ENCODE results near the gene PUS1. TPM values are rescaled to one million over a fixed set of nuclear protein-coding genes. Genes with fewer than 3 reads are reported as not detected.

Gene PUS1
- total and polyA plus RNA-seq, 2 of the 4 experiments (the other 2 are of a cell fraction) = 14.0 to 36.7 TPM

GRCh38 chr12:131930510-131930909 lies 1.4 kb downstream of the PUS1 start:
- Histone ChIP-seq H3K27ac (ENCODE audit: insufficient read depth, low read length) (no peak overlapping the region; the same call in 1 of the 2 replicates), H3K27me3 (ENCODE audit: control insufficient read depth, insufficient read depth, low read length) (no peaks in the 10 kb centered on the region), H3K18ac (ENCODE audit: low read depth, low read length) (no peak overlapping the region), H3K79me1 (ENCODE audit: low read depth in 1 of 2, low read length in 2 of 2) (peaks cover 12 to 34% of the 10 kb centered on the region in 2 experiments), H4K91ac (ENCODE audit: insufficient read depth, low read depth, low read length) (no peak overlapping the region), H3K4ac (ENCODE audit: low read depth, low read length) (no peak overlapping the region), H4K5ac (ENCODE audit: low read depth, low read length) (no peak overlapping the region), H2AK5ac (ENCODE audit: low read depth, low read length) (peak overlapping the region; percentile 78), H2AFZ (replicated peaks; ENCODE audit: low read length, poor library complexity) (peak overlapping the region; percentile 86), H3K4me3 (ENCODE audit: insufficient read depth, low read depth, low read length) (peak overlapping the region; percentile 96), H3K4me1 (ENCODE audit: control insufficient read depth, insufficient read depth, low read length) (peaks cover 2% of the 10 kb centered on the region), H3K56ac (ENCODE audit: extremely low read depth, insufficient read depth, low read length) (no peak overlapping the region), H3K9me3 (ENCODE audit: control insufficient read depth, insufficient read depth, low read length) (no peaks in the 10 kb centered on the region), H3K36me3 (ENCODE audit: control insufficient read depth, insufficient read depth, low read length) (peaks cover 27% of the 10 kb centered on the region), H2BK120ac (ENCODE audit: low read depth, low read length) (no peak overlapping the region), H2AK9ac (replicated peaks; ENCODE audit: low read depth, low read length, poor library complexity) (peak overlapping the region; percentile 82), H4K20me1 (ENCODE audit: insufficient read depth, low read length) (peaks cover 9% of the 10 kb centered on the region; the same call in 1 of the 2 replicates), H3K23ac (ENCODE audit: low read depth, low read length) (peak overlapping the region; percentile 56; the same call in 1 of the 2 replicates), H2BK15ac (ENCODE audit: low read depth, low read length) (no peak overlapping the region), H2BK20ac (ENCODE audit: low read depth, low read length) (no peak overlapping the region), H3K4me2 (ENCODE audit: low read depth, low read length) (peak overlapping the region; percentile 91), H3K14ac (replicated peaks; ENCODE audit: low read depth, low read length) (0 out of 2 replicates have a peak overlapping the region, but pooled peaks have one; percentile 83), H3K9me1 (ENCODE audit: insufficient read depth, low read length) (peaks cover 15% of the 10 kb centered on the region), H2BK5ac (ENCODE audit: low read depth, low read length, poor library complexity, severe bottlenecking) (no peak overlapping the region), H4K8ac (ENCODE audit: low read depth in 2 of 2, low read length in 2 of 2) (peak overlapping the region in 1 of 2 experiments; percentile 58; a peak in 1 of 4 replicates), H3K9ac (ENCODE audit: low read depth, low read length) (peak overlapping the region; percentile 55)
- ChIA-PET CTCF (no interaction called here), POLR2A (ENCODE audit: unreplicated experiment) (no interaction called here)
- ATAC-seq (ENCODE audit: low read depth) (no peak), DNase-seq (no peak)
- dilution Hi-C loops (cut with HindIII; ENCODE audit: low sequenced_read_pairs, unreplicated experiment) (no loop called here), in situ Hi-C loops (cut with MboI; ENCODE audit: low sequenced_read_pairs) (no loop called here), intact Hi-C loops (cut with micrococcal nuclease) (no loop called here)
- WGBS, 2 experiments (ENCODE audit: extremely low coverage in 2 of 2, insufficient read length in 1 of 2) = 83% methylated on average over 2 of the region's 9 CpGs; no CpG with 5 or more reads in 1 of the 2 experiments
- TF ChIP-seq CEBPB (IDR thresholded peaks at IDR 0.05; ENCODE audit: low read depth, low read length) = no peak
- TF ChIP-seq, protein P1, sequence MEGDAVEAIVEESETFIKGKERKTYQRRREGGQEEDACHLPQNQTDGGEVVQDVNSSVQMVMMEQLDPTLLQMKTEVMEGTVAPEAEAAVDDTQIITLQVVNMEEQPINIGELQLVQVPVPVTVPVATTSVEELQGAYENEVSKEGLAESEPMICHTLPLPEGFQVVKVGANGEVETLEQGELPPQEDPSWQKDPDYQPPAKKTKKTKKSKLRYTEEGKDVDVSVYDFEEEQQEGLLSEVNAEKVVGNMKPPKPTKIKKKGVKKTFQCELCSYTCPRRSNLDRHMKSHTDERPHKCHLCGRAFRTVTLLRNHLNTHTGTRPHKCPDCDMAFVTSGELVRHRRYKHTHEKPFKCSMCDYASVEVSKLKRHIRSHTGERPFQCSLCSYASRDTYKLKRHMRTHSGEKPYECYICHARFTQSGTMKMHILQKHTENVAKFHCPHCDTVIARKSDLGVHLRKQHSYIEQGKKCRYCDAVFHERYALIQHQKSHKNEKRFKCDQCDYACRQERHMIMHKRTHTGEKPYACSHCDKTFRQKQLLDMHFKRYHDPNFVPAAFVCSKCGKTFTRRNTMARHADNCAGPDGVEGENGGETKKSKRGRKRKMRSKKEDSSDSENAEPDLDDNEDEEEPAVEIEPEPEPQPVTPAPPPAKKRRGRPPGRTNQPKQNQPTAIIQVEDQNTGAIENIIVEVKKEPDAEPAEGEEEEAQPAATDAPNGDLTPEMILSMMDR (conservative IDR thresholded peaks at IDR 0.05; ENCODE audit: low read depth, low read length) = no peak
- TF ChIP-seq RFX5 (IDR thresholded peaks at IDR 0.05; ENCODE audit: low read depth, low read length) = no peak
- no peak for TF ChIP-seq FOS (IDR thresholded peaks at IDR 0.05; ENCODE audit: low read depth, low read length)
- no peak for TF ChIP-seq RCOR1 (IDR thresholded peaks at IDR 0.05; ENCODE audit: insufficient replicate concordance, low read length)
- BruUV-seq (replicated peaks) = no TSS peak

Data from IMR-90 (cell line).